T-helper 1 cell treated with Interleukin-12 subunit alpha and Interleukin-12 subunit beta and Interleukin-4 antibody, amounts not matched to agents 30 ng/mL and 1 ng/mL, for 36 hours (primary cell): ENCODE results near the gene MRPL10. TPM values are rescaled to one million over a fixed set of nuclear protein-coding genes. Genes with fewer than 3 reads are reported as not detected.

Experiments
- intact Hi-C: fragments of 100-400 bp; cut with micrococcal nuclease; formaldehyde crosslinking; loops from one replicate; pipeline ENCODE4 v1.15.1; 2024
- total RNA-seq: library from RNA; stranded (reverse); gene quantifications from 2 replicates; pipeline ENCODE4 v1.2.3, GENCODE V29; 2022

Gene MRPL10
- total RNA-seq, 1 donor from 2014 or later = 40.5 TPM

GRCh38 chr17:47816111-47816735 is 15.1 kb downstream of the MRPL10 start:
- intact Hi-C loops = no loop called here

DNA sequence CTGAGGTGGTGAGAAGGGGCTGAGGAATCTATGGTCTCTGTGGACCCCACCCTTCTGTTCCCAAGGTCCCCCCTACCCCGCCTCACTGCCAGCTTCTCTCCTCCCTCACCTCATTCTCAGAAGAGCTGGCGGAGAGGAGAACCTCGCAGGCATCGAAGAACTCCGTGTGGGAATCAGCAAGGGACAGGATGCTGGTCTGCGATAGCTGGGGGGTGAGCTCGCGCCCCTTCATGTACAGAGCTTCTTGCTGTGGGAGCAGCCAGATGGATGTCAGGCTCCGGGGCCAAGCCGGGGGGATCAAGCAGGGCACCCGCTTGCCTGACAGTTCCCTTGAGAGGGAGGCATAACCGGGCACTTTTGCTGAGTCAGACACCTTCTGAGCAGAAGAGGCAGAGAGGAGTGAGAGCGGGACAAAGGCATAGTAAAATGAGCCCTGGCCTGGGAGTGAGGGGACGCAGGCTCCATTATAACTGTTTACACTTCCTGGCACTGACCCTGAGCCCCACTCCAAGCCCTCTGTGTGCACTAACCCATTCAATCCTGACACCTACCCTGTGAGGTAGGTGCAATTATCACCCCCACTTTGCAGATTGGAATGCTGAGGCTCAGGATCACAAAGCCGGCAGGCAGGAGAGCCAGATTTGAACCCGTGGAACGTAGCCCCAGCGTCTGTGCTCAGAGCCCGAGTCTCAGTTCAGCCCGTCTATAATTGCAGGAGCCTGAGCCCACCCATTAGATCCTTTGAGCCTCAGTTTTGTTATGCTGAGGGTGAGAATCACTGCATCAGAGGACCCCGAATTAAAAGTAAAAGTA is 16.0 kb downstream of the MRPL10 start:
- intact Hi-C loops = no loop called here

DNA sequence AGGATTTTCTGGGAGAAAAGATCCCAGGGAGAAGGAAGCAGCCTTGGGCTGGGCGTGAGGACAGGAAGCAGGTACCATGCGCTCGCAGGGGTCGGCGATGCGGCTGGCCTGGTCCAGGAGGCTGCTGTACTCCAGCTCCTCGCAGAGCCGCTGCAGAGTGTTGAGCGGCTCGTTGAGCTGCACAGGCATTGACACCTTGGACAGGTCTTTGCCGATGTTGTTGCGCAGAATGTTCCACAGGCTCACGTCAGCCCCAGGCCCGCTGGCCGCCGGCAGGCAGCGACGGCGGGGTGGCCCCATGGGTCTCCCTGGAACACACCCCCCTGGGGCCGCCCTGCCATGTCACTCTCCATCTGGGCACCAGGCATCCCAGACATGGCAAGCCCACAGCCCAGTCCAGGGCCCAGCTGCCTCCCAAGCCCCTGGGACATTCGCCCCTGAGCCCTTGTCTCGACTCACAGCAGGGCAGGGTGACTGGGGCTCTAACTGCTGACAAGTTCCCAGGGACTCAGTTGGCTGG is 17.8 kb downstream of the MRPL10 start:
- intact Hi-C loops = no loop called here

DNA sequence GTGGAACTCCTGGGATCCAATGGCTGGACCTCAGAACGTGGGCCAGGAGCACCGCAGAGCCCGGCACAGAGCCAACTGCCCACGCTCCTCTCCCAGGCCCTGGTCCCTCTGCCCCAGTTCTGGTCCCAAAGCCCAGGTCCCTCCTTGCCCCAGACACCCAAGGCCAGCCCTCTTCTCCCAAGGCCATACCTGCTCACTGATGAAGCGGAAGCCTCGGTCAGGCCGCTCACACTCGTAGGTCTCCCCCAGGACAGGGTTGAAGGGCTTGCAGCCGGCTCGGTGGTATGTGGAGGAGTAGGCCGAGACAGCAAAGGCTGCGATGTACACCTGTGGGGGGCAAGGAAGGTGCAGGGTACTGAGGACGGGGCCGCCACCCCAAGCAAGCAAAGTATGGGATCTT is 18.3 kb downstream of the MRPL10 start:
- intact Hi-C loops = no loop called here

- intact Hi-C loops = no loop called here
Measured at GRCh38 chr17:47812146-47812920, 19.0 kb downstream of the MRPL10 start.

GRCh38 chr17:47811709-47812108 is 19.6 kb downstream of the MRPL10 start:
- intact Hi-C loops = no loop called here

GRCh38 chr17:47810901-47811635 is 20.3 kb downstream of the MRPL10 start:
- intact Hi-C loops = no loop called here

DNA sequence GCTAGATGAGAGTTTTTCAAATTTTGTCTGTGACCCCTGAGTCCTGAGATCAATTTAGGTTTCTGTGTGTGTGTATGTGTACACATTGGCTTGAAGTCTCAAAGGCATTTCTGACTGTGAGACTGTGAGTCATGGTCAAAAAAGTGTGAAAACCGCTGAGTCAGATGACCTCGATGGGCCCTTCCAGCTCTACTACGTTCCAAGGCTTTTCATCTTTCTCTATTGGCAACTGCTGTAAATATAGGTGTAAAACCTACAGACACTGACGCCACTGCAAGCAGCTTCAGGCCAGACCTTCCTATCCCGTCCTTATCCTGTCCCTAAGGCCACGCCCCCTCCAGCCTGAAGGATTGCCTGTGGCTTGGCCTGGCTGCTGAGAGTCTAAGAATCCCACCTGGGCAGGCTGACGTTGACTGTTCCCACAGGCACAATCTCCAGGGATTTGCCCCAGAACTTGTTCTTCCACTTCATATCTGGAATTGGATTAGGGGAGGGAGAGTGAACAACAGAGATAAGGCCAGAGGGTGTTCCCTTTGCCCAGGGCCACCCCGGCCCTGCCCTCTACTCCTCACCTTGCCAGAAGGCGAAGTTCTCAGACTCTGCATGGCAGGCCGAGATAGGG is 21.0 kb downstream of the MRPL10 start:
- intact Hi-C loops = no loop called here

DNA sequence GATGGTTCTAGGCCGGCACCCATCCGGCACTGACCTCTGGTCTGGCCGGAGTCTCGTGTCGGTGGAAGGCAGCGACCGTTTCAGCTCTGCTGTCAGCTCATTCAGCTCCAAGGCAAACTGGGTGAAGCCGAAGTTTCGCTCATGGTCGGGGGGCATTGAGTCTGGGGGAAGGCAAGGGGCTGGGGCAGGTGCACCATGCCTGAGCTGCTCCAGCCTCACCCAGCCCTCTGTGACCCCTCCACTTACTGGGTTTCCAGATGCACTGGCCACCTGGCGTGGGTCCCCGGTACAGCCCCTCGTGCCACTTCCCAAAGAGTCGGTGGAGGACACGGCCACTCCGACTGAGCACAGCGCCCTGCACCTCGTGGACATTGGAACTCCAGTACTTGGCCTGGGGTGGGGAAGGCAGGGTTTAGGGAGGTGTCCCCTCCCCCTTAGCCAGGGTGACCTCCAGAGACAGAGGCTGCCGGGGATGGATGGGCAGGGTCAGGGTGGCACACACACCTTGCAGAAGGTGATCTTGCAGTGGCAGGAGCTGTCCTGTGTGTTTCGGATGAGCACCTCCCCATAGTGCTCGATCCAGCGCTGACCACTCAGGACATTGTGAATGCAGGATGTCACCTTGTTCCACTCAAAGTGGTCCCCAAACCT is 22.4 kb downstream of the MRPL10 start:
- intact Hi-C loops = no loop called here

DNA sequence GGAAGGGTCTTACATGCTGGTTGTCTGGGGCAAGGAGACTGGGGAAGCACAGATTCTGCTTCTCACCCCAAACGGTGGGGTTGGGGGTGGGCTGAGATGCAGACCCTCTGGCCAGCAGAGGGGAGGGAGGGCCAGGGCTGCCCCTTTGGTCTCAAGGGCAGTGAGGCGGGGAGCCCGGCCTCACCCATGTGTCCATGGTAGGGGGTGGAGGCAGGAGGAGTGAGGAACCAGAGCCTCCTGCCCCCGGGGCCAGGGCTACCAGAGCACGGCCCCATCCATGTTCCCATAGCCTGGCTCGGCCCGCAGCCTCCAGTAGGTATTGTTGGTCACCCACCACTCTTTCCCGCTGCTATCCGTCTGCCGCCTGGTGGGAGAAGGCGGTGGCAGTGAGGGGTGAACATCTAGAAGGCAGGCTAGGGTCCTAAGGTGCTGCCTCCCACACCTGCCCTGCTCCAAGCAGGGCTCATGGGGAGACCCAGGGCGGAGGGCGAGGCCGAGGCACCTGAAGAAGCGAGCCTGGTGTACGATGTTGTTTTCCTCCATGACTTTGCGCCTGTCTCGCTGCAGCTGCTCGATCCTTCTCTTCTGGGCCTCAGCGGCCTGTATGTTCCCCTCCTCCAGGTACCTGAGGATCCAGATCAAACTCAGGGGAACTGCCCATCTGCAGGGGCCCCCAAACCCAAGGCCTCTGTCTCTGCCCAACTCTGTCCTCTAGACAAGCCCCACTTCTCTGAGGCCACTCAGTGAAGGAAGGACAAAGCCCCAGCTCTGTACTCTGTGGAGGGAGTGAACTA is 23.1 kb downstream of the MRPL10 start:
- intact Hi-C loops = no loop called here

GRCh38 chr17:47807421-47807820 is 23.9 kb downstream of the MRPL10 start:
- intact Hi-C loops = no loop called here

GRCh38 chr17:47806913-47807255 is 24.5 kb downstream of the MRPL10 start:
- intact Hi-C loops = no loop called here

DNA sequence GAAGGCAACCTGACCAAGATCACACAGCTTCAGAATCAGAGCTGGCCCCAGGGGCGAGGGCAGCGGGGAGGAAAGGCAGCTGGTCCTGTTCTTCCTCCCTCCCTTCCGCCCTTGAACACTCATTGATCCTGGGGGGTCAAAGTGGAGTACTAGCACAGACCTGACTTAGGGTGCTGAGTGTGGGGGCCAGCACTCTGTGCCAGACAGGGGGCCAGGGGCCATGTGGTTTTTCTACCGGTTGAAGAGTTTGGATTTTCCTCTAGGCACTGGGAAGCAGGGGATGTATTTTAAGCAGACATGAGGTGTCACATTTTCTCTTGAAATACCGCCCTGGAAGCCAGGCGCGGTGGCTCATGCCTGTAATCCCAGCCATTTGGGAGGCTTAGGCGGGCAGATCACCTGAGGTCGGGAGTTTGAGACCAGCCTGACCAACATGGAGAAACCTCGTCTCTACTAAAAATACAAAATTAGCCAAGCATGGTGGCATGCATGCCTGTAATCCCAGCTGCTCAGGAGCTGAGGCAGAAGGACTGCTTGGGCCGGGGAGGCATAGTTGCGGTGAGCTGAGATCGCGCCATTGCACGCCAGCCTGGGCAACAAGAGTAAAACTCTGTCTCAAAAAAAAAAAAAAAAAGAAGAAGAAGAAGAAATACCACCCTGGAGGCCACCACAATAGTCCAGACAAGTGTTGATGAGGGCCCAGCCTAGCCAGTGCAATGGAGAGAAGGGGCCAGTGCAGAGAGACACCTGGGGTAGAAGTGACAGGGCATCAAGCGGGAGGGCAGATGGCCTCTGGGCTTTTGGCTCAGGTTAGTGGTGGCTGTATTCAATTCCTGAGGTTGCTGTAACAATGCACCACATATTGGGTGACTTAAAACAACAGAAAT is 25.1 kb downstream of the MRPL10 start:
- intact Hi-C loops = no loop called here

- intact Hi-C loops = loop anchor here (5.0 kb wide), 1 partner anchor 187 kb away; no protein-coding TSS in a partner anchor
Measured at GRCh38 chr17:47804461-47804860, 26.9 kb downstream of the MRPL10 start.

- intact Hi-C loops = loop anchor here (5.0 kb wide), 1 partner anchor 186 kb away; no protein-coding TSS in a partner anchor
Measured at GRCh38 chr17:47803751-47804150, 27.6 kb downstream of the MRPL10 start.

- intact Hi-C loops = loop anchor here (5.0 kb wide), 1 partner anchor 186 kb away; no protein-coding TSS in a partner anchor
Measured at GRCh38 chr17:47803201-47803600, 28.1 kb downstream of the MRPL10 start.

- intact Hi-C loops = loop anchor here (1.0 to 5.0 kb wide), 4 partner anchors 26 to 185 kb away; no protein-coding TSS in a partner anchor
Measured at GRCh38 chr17:47802341-47803022, 28.9 kb downstream of the MRPL10 start.

GRCh38 chr17:47801906-47802305 is 29.4 kb downstream of the MRPL10 start:
- intact Hi-C loops = loop anchor here (1.0 to 5.0 kb wide), 4 partner anchors 26 to 185 kb away; no protein-coding TSS in a partner anchor
